HG03175 (cell line): Measurements from ENCODE around the gene HOXD8.

Source experiments
- ATAC-seq: cut with Tn5 transposase; IDR thresholded peaks from one replicate; pipeline ENCODE4 v1.9.1; 2021; ENCODE audit warnings: mild to moderate bottlenecking, moderate library complexity; ENCODE audit not compliant: unreplicated experiment

Gene HOXD8

DNA sequence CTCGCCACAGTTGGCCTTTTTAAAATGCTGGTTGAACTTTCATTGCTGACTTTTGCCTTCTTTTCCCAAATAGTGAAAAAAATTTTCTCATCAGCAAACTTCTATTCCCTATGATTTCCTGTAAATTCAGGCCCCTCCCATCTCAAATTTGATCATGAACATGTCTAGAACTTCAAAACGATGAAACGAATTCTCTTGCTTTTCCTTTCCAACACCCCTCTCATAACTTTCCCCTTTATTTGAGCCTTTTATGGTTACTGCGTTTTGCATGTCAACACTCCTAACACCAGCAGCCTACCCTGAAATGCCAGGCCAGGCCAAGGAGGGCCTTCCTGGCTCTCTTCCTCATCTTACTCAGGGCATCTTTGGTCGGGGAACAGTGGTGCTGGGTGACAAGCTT is 38.6 kb upstream of the HOXD8 start:
- ATAC-seq: no peak

DNA sequence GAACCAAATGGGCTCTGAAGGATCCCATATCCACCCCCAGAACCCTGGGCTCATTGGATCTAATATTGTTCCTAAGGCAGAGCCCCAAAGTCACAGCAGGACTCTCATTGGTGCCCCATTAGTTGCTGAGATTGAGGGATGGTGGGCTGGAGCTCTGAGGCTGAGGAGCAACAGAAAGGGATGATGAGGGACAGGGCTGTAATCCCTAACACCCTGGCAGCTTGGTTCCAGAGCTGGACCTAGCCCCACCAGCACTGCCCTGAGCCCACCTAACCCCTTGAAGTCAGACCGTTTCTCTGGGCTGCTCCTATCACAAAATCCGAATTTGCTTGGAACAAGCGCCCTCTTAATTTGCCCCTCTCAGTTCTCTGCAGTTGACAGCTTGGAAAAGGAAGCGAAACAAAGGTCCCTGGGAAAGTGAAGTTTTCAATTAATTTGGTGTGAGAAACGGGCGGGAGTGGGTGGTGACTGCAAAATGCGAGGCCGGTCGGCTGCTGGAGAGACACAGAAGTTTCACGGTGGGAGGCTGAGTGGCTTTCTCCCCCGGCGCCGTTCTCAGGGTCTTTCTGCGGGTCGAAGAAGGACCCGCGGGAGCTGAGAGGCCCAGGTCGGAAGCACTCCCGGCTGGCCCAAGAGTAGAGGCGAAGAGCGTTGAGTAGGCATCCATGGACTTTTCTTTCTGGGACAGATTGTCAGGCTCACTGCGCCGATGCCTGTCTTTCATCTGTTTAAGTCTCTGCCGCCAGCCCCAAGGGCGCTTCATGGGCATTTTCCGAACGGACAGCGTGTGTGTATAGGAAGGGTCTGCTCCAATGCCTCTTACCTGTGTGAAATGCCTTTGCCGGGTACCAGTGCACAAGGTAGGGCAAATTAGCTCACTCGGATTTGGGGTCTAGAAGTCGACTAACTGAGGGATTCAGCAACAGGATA is 37.9 kb upstream of the HOXD8 start:
- ATAC-seq: no peak

DNA sequence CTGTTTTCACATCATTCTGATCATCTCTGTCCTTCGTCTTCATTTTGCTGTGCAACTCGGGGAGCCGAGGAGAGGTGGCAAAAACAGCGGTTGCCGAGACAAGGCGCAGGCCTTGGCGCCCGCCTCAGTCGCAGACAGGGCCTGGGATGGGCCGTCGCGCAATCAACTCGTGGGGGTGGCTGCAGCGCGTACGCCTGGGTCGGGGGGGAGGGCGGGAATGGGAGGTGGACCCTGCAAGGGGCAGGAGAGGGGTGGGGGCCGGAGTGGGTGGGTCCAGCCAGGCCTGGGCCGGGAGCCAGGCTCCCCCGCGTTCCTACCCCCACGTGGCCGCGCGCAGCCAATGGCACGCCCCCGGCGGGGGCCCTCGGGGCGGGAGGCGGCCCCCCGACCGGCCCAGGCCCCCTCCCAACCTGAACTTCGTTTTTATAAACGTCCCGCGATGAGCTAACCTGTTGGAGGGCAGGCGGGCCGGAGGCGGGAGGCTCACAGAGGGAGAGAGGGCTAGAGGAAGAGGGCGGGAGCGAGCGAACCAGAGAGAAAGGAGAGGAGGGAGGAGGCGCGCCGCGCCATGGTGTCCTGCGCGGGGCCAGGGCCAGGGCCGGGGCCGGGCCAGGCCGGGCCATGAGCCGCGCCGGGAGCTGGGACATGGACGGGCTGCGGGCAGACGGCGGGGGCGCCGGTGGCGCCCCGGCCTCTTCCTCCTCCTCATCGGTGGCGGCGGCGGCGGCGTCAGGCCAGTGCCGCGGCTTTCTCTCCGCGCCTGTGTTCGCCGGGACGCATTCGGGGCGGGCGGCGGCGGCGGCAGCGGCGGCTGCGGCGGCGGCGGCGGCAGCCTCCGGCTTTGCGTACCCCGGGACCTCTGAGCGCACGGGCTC is 37.0 kb upstream of the HOXD8 start, which contains the start of gene HOXD13:
Gene HOXD13, plus strand, starts transcription at position 452 of the 875 bp plus-strand sequence. Its CDS starts 170 bp downstream, at position 622.
- ATAC-seq: no peak

- no peak for ATAC-seq
Measured at GRCh38 chr2:176093145-176093897, 36.2 kb upstream of the HOXD8 start.

- ATAC-seq: no peak
Measured at GRCh38 chr2:176093898-176094249, 35.6 kb upstream of the HOXD8 start.

DNA sequence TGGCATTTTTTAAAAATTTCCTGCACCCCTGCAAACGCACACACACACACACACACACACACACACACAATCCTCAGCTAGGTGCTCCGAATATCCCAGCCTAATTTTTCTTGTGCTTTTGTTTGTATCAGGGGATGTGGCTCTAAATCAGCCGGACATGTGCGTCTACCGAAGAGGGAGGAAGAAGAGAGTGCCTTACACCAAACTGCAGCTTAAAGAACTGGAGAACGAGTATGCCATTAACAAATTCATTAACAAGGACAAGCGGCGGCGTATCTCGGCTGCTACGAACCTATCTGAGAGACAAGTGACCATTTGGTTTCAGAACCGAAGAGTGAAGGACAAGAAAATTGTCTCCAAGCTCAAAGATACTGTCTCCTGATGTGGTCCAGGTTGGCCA is 35.2 kb upstream of the HOXD8 start:
- no peak for ATAC-seq

DNA sequence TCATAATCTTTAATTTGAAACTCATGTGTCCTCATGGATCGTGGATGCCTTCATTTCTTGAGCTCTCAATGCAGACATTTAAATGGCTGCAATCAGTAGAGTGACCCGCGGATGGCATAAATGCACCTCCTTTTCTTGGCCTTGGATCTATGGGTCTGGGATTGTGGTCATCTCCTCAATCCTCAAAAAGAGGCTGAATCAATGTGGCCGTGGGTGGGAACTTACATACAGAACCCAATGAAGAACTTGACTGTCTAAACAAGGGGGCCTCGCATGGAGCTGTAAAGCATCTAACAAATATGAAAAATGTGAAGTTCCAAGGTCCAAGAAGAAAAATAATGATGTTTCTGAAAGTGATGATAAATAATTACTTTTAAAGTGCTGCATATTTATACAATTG is 34.1 kb upstream of the HOXD8 start:
- no peak for ATAC-seq

DNA sequence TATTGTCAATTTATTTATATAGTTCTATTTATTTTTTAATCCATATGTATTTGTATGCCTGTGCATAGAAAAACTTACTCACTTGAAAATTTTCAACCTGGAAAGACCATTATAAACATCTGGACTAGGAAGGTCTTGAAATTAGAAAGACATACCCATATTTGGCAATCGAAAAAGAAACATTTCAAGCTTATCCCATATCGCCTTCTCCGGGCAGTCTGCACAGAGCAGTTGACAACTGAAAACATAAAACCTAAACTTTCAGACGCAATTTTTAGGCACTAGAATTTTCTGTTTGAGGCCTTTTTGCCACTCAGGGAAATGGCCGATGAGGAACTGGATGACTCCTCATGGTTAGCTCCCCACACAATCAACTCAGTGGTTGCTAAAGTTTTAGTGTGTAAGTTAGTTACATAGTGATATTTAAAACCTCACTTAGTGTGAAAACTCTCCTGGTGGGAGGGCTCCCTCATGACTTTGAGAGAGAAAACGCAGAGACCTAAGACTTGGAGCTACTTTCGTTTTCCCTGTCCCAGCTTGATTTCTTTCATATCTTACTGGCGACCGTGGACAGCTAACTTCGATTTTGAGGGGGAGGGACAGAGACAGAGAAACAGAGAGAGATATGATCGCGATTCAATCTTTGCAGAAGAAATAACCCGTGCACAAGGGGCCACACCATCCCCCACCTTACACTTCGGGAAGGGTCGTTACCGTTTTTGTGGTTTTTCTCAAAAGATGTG is 33.1 kb upstream of the HOXD8 start:
- no peak for ATAC-seq

GRCh38 chr2:176096986-176097819 is 32.3 kb upstream of the HOXD8 start:
- peak; percentile 79 for ATAC-seq

DNA sequence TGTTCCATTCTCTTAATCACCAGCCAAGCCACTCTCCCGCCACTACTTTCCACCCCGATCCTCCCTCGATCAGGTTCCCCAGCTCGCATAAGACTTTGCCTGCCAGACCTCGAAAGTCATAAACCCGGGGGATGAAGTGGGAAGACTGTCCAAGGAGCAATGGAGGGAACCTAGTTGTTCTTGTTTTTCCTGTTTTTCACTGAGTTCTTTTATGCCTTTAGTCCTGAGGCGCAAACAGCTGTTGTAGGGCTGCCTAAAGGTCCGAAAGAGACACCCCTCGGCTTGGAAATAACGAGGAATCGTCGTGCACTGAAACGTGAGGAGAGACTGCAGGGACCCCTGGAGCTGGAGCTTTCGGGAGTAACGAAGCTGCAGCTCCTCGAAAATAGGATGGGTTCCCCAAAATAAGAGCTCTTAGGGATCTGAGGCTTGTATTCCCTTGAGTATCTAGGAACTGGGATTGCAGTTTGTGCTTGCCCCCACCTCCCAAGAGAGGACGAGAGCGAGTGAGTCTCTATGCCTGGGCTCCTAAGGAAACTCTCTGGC is 31.6 kb upstream of the HOXD8 start:
- no peak for ATAC-seq

DNA sequence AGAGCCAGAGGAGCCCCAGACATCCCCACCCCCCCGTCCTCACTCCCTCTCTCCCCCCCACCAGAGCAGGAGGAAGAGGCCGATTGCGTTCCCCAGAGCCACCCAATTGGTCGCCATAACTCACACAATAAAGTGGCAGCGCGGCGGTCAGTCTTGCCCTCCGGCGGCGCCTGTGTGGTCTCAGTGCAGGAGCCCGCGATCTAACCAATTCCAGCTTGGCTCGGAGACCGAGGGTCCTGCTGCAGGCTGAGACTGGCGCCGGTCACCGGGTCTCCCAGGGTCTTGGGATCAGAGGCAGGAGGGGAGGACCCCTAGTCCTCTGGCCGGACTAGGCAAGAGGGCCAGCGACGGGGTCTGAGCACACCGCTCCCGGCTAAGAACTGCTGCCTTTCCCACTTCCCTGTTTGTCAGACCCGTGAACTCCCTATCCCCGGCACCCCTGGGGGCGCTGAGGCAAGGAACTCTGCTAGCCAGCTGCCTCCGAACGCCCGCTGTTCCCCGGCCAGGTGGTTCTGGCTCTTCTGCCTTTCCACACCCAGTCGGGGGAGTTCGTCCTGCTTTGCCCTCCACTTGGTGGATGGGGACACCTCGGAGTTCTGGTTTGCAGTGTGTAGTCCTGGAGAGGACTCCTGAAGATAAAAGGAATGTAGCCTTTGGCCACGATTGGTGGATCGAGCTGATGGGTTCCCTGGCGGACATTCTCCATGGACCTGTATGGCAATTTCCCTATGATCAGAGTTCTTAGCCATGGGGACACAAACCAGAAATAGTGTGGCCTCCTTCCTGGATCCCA is 30.9 kb upstream of the HOXD8 start:
- ATAC-seq: no peak

- no peak for ATAC-seq
Measured at GRCh38 chr2:176099159-176099727, 30.3 kb upstream of the HOXD8 start.

DNA sequence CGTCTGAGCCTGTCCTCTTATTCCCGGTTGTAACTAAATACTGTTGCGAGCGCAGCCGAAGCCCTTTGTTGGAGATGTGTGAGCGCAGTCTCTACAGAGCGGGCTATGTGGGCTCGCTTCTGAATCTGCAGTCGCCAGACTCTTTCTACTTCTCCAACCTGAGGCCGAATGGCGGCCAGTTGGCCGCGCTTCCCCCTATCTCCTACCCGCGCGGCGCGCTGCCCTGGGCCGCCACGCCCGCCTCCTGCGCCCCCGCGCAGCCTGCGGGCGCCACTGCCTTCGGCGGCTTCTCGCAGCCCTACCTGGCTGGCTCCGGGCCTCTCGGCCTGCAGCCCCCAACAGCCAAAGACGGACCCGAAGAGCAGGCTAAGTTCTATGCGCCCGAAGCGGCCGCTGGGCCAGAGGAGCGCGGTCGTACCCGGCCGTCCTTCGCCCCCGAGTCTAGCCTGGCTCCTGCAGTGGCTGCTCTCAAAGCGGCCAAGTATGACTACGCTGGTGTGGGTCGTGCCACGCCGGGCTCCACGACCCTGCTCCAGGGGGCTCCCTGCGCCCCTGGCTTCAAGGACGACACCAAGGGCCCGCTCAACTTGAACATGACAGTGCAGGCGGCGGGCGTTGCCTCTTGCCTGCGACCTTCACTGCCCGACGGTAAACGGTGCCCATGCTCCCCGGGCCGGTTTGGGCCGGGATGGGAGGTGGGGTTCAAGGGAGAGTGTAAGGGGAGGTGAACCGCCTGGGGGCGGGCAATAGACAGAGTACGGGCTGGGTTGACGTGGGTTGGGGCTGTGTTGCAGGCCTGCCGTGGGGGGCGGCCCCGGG is 29.6 kb upstream of the HOXD8 start, which contains the start of gene HOXD12:
Gene HOXD12, plus strand, starts transcription at position 68 of the 819 bp plus-strand sequence. Its CDS starts 7 bp downstream, at position 75.
- ATAC-seq: no peak

DNA sequence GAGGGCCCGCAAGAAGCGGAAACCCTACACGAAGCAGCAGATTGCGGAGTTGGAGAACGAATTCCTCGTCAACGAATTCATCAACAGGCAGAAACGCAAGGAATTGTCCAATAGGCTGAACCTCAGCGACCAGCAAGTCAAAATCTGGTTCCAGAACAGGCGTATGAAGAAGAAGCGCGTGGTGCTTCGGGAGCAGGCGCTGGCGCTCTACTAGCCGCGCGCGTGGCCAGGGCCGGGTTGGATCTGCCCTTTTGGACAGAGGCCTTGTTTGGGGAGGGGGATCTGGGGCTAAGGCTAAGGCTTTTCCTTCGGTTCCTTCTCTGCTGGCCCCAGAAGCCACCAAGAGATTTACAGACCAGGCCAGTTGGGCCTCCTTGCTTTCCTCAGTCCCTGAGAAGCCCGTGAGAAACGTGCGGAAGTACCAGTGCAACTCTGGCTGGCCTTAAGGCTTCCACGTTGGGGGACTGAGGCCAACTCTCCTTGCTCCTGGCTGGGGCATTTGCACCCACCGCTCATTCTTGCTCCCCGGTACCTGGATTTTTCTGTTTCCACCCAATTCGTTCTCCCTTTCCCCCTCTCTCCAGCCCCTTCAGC is 28.9 kb upstream of the HOXD8 start:
- ATAC-seq: no peak

DNA sequence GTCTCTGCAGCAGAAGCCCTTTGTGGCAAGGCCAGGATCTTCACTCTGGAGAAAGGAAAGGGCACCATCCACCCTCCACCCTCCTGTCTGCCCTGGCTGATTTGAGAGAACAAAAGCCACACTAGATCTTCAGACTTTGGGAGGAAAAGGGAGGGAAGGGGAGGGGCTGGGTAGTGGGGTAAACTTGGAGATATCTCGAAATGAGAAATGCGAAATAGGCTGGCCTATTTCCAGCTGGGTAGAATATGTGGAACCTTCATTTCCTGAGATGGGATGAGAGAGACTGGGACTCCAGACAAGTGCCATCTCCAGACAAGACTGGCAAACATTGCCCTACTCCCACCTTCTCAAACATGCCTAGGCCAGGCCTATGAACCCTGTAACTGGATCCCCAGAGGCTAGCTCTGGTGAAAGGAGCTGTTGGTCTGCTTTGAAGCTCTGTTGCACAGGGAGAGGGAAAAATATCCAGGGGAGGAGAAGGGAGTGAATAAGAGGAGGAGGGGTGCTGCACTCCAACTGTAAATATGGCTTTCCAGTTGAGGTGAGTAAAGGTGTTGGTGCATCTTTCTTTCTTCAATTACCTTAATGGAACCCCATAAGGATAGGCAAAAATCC is 28.2 kb upstream of the HOXD8 start:
- no peak for ATAC-seq

DNA sequence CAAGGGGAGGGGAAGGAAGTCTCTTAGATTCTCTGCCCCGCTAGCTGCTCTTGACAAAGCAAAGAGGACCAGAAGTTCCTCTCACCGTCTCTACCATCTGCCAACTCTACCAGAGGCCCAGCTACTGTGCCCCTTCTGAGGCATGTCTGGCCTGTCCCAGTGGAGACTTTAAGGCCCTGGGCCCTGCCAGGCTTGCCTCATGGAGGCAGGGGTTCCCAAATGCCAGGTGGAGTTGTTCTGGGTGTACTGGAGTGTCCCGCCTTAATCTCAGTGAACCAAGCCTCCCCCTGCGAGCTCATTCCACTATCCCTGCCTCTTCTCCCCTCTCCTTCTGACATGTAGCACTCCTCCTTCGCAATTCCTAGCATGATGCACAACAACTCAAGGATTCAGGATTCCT is 27.7 kb upstream of the HOXD8 start:
- no peak for ATAC-seq
